K562 (cell line): ENCODE results near the gene RBBP4. TPM values are rescaled to one million over a fixed set of nuclear protein-coding genes. Genes with fewer than 3 reads are reported as not detected.

Experiments
- ARID2 ChIP-seq: fragments of 450-650 bp; IDR thresholded peaks from 2 replicates; pipeline ENCODE4 v1.6.1; 2017; ENCODE audit warnings: antibody characterized with exemption, mild to moderate bottlenecking
- BRCA1 ChIP-seq, 2 experiments: fragments of 450-650 bp in 1 of 2; sonication (generic) in 1 of 2; formaldehyde crosslinking in 1 of 2; IDR thresholded peaks; 2 replicates each; pipeline versions ENCODE4 v1.5.0 to v1.6.1; 2017 to 2020; ENCODE audit warnings: mild to moderate bottlenecking in 1 of 2, missing genetic modification reagents in 1 of 2
- CEBPB ChIP-seq: fragments of 450-650 bp; IDR thresholded peaks from 2 replicates; pipeline ENCODE4 v1.6.1; 2016; ENCODE audit warnings: missing genetic modification characterization, missing compliant biosample characterization
- HCFC1 ChIP-seq: IDR thresholded peaks from 2 replicates; pipeline ENCODE4 v1.6.1; 2012; ENCODE audit warnings: low read depth, low read length, improper control_type of control experiment
- HDAC2 ChIP-seq: fragments of 450-650 bp; IDR thresholded peaks from 2 replicates; pipeline ENCODE4 v1.6.1; 2016; ENCODE audit warnings: mild to moderate bottlenecking
- JUND ChIP-seq, 2 experiments: IDR thresholded peaks; 2 replicates in 1 of 2; 3 replicates in 1 of 2; pipeline ENCODE4 v1.6.1; 2011; ENCODE audit warnings: borderline replicate concordance in 2 of 2, low read depth in 2 of 2, low read length in 2 of 2, improper control_type of control experiment in 1 of 2, missing biosample characterization in 1 of 2, missing genetic modification characterization in 1 of 2, missing genetic modification reagents in 1 of 2
- KLF1 ChIP-seq: fragments of 450-650 bp; IDR thresholded peaks from 2 replicates; pipeline ENCODE4 v1.6.1; 2016; ENCODE audit warnings: missing genetic modification characterization, missing compliant biosample characterization
- LEF1 ChIP-seq: fragments of 450-650 bp; IDR thresholded peaks from 2 replicates; pipeline ENCODE4 v1.6.1; 2016; ENCODE audit warnings: mild to moderate bottlenecking
- MAZ ChIP-seq, 2 experiments: fragments of 450-650 bp in 1 of 2; sonication (generic) in 1 of 2; formaldehyde crosslinking; IDR thresholded peaks in 1 of 2; conservative IDR thresholded peaks in 1 of 2; 2 replicates each; pipeline versions ENCODE4 v1.4.0 to v1.5.0; 2020; ENCODE audit warnings: mild to moderate bottlenecking in 1 of 2, missing genetic modification reagents in 1 of 2
- NEUROD1 ChIP-seq: fragments of 150-350 bp; IDR thresholded peaks from 2 replicates; pipeline ENCODE4 v1.6.1; 2014; ENCODE audit warnings: borderline replicate concordance, low read length, low read depth; ENCODE audit not compliant: partially characterized antibody
- PTBP1 ChIP-seq: fragments of 200-400 bp; formaldehyde crosslinking; IDR thresholded peaks from 2 replicates; pipeline ENCODE4 v1.6.1; 2017; ENCODE audit warnings: low read depth, low read length
- SMARCE1 ChIP-seq: fragments of 450-650 bp; IDR thresholded peaks from 2 replicates; pipeline ENCODE4 v1.7.1; 2016; ENCODE audit warnings: mild to moderate bottlenecking
- TAL1 ChIP-seq: fragments of 450-650 bp; IDR thresholded peaks from 2 replicates; pipeline ENCODE4 v1.6.1; 2016; ENCODE audit warnings: mild to moderate bottlenecking
- TEAD2 ChIP-seq: fragments of 450-650 bp; IDR thresholded peaks from 2 replicates; pipeline ENCODE4 v1.6.1; 2016; ENCODE audit warnings: missing genetic modification characterization, control low read depth, missing compliant biosample characterization
- U2AF1 ChIP-seq: fragments of 200-400 bp; formaldehyde crosslinking; optimal IDR thresholded peaks from 2 replicates; pipeline ENCODE3; 2017; ENCODE audit warnings: mild to moderate bottlenecking, low read depth, low read length, moderate library complexity
- ZNF274 ChIP-seq: IDR thresholded peaks from 2 replicates; pipeline ENCODE4 v1.6.1; 2011; ENCODE audit warnings: low read depth, mild to moderate bottlenecking, low read length, moderate library complexity, borderline replicate concordance
- polyA plus RNA-seq, 8 experiments: library from polyadenylated mRNA; depleted of rRNA in 4 of 8; stranded (reverse) in 5 of 8; unstranded in 3 of 8; fragments of >200 nt; fragmentation: Nextera tagmentation in 2 of 8; fragmentation: Illumina TruSeq in 1 of 8; extraction: Ambion mirVana in 2 of 8; extraction: Trizol in 1 of 8; gene quantifications; 2 replicates each; pipeline versions ENCODE4 v1.2.1 to v1.2.3, GENCODE V29; 2011 to 2014; ENCODE audit warnings: inconsistent platforms in 1 of 8, missing spikeins in 1 of 8
- total RNA-seq, 7 experiments: library from RNA; depleted of rRNA in 6 of 7; stranded (reverse); fragments of >200 nt in 6 of 7; fragmentation: Illumina TruSeq in 2 of 7; extraction: Trizol in 2 of 7; gene quantifications; 2 replicates each; pipeline versions ENCODE4 v1.2.1 to v1.2.3, GENCODE V29; 2011 to 2021; ENCODE audit warnings: low replicate concordance in 1 of 7
- TF ChIP-seq, protein P1 (sequence below), 2 experiments: fragments of 150-350 bp in 1 of 2; IDR thresholded peaks; 2 replicates each; pipeline ENCODE4 v1.6.1; 2012 to 2016; ENCODE audit warnings: low read depth in 2 of 2, low read length in 2 of 2, mild to moderate bottlenecking in 1 of 2, moderate library complexity in 1 of 2
- TF ChIP-seq, protein P2 (sequence below), 2 experiments: fragments of 250-450 bp in 1 of 2; fragments of 450-650 bp in 1 of 2; sonication (Bioruptor Pico) in 1 of 2; IDR thresholded peaks; 2 replicates each; pipeline versions ENCODE4 v1.6.1 to v1.8.0; 2016 to 2021; ENCODE audit warnings: mild to moderate bottlenecking in 2 of 2, moderate library complexity in 2 of 2, missing compliant biosample characterization in 1 of 2, missing genetic modification characterization in 1 of 2
- TF ChIP-seq, protein P3 (sequence below): fragments of 450-650 bp; formaldehyde crosslinking; IDR thresholded peaks from 2 replicates; pipeline ENCODE4 v1.4.0; 2020; ENCODE audit warnings: mild to moderate bottlenecking, moderate library complexity

RBBP4 gene
- total and polyA plus RNA-seq, 9 of the 15 experiments (the other 6 are each of a cell fraction or from before 2014, with no cell fraction given) = 185 to 409 (median 259) TPM

DNA sequence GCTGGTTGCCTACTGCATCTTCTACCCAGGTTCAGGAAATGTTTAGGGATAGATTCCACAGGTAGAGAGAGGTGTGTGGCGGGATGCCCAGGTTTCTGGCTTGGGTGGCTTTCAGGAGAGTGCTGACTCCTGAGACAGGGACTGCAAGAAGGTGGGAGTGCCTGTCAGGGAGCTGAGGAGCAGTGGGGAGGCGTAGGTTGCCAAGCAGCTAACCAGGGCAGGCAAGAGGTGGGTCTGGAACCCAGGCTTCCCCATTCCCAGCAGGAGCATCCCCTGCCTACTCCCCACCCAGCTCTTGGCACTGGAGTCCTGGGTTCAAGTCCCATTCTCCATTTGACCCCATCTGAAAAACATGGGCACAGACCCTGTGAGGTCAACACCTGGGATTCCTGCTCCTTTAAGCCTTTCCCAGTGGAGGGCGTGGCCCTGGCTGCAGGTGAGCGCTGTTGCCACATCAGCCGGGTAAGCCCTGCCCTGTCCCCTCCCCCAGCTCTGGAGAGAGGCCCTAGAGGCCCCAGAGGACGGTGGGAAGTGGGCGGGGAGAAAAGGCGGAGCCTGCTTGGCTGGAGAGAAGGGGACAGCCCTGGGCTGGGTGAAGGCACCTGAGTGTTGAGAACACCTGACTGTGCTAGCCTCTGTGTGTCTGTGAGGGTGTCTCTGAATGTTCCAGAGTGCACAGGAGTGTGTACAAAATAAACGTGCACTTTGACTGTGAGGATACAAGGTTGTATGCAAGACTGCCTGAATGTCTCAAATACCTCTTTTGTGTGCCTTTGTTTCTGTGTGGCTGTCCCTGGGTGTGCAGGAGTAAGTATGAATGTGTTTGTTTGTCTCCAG is 65.5 kb downstream of the RBBP4 start (continued):
- TF ChIP-seq ZNF274 (no peak), CEBPB (tag) (peak; percentile 98), SMARCE1 (no peak), NEUROD1 (peak; percentile 19), HCFC1 (peak; percentile 52), LEF1 (peak; percentile 34; the same call in 1 of the 2 replicates), JUND (IDR thresholded peaks at IDR 0.05; ENCODE audit: borderline replicate concordance, low read depth, low read length) (peak; percentile 74), JUND (tag; IDR thresholded peaks at IDR 0.05; ENCODE audit: borderline replicate concordance, low read depth, low read length) (no peak; the same call in 1 of the 3 replicates), HDAC2 (peak; percentile 53; the same call in 1 of the 2 replicates), KLF1 (tag) (0 out of 2 replicates have a peak, but pooled peaks have one; percentile 13), U2AF1 (no peak), TAL1 (no peak), PTBP1 (no peak), BRCA1 (IDR thresholded peaks at IDR 0.05) (no peak), BRCA1 (CRISPR knock-in tag; IDR thresholded peaks at IDR 0.05) (no peak), ARID2 (no peak), TEAD2 (no peak), MAZ (CRISPR knock-in tag; conservative IDR thresholded peaks at IDR 0.05 in 1 of 2, IDR thresholded peaks at IDR 0.05 in 1 of 2) (peak; percentile 56 to 81; a peak in 3 of 4 replicates)
- TF ChIP-seq, protein P1, sequence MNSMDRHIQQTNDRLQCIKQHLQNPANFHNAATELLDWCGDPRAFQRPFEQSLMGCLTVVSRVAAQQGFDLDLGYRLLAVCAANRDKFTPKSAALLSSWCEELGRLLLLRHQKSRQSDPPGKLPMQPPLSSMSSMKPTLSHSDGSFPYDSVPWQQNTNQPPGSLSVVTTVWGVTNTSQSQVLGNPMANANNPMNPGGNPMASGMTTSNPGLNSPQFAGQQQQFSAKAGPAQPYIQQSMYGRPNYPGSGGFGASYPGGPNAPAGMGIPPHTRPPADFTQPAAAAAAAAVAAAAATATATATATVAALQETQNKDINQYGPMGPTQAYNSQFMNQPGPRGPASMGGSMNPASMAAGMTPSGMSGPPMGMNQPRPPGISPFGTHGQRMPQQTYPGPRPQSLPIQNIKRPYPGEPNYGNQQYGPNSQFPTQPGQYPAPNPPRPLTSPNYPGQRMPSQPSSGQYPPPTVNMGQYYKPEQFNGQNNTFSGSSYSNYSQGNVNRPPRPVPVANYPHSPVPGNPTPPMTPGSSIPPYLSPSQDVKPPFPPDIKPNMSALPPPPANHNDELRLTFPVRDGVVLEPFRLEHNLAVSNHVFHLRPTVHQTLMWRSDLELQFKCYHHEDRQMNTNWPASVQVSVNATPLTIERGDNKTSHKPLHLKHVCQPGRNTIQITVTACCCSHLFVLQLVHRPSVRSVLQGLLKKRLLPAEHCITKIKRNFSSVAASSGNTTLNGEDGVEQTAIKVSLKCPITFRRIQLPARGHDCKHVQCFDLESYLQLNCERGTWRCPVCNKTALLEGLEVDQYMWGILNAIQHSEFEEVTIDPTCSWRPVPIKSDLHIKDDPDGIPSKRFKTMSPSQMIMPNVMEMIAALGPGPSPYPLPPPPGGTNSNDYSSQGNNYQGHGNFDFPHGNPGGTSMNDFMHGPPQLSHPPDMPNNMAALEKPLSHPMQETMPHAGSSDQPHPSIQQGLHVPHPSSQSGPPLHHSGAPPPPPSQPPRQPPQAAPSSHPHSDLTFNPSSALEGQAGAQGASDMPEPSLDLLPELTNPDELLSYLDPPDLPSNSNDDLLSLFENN (IDR thresholded peaks at IDR 0.05; ENCODE audit: low read depth in 2 of 2, low read length in 2 of 2) = peak in 1 of 2 experiments; percentile 38; a peak in 1 of 4 replicates
- TF ChIP-seq, protein P2, sequence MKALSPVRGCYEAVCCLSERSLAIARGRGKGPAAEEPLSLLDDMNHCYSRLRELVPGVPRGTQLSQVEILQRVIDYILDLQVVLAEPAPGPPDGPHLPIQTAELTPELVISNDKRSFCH (CRISPR knock-in tag; IDR thresholded peaks at IDR 0.05) = no peak
- TF ChIP-seq, protein P2 (tag; IDR thresholded peaks at IDR 0.05) = no peak
- TF ChIP-seq, protein P3, sequence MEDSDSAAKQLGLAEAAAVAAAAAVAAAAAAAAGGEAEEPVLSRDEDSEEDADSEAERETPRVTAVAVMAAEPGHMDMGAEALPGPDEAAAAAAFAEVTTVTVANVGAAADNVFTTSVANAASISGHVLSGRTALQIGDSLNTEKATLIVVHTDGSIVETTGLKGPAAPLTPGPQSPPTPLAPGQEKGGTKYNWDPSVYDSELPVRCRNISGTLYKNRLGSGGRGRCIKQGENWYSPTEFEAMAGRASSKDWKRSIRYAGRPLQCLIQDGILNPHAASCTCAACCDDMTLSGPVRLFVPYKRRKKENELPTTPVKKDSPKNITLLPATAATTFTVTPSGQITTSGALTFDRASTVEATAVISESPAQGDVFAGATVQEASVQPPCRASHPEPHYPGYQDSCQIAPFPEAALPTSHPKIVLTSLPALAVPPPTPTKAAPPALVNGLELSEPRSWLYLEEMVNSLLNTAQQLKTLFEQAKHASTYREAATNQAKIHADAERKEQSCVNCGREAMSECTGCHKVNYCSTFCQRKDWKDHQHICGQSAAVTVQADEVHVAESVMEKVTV (CRISPR knock-in tag) = no peak
